HepG2 (cell line): ENCODE measurements around the gene PIGL. TPM values are rescaled to one million over a fixed set of nuclear protein-coding genes. Genes with fewer than 3 reads are reported as not detected.
A peak's percentile ranks its signal among the peaks of the same experiment; 100 is the strongest.

Source experiments
- AGO2 ChIP-seq: fragments of 200-400 bp; formaldehyde crosslinking; optimal IDR thresholded peaks from 2 replicates; pipeline ENCODE3; 2017; ENCODE audit warnings: mild to moderate bottlenecking, low read depth, low read length, moderate library complexity
- BHLHE40 ChIP-seq: IDR thresholded peaks from 2 replicates; pipeline ENCODE4 v1.6.1; 2011; ENCODE audit warnings: low read length, improper control_type of control experiment
- KAT8 ChIP-seq: IDR thresholded peaks from 2 replicates; pipeline ENCODE4 v1.6.1; 2016; ENCODE audit warnings: missing genetic modification reagents, missing compliant biosample characterization
- MXD1 ChIP-seq: sonication (generic); formaldehyde crosslinking; IDR thresholded peaks from 2 replicates; pipeline ENCODE4 v1.4.0; 2020; ENCODE audit warnings: mild to moderate bottlenecking, missing genetic modification reagents
- PITX1 ChIP-seq: sonication (generic); formaldehyde crosslinking; IDR thresholded peaks from 2 replicates; pipeline ENCODE4 v1.5.1; 2020; ENCODE audit warnings: mild to moderate bottlenecking, missing genetic modification reagents
- SYNCRIP ChIP-seq: fragments of 200-400 bp; formaldehyde crosslinking; IDR thresholded peaks from 2 replicates; pipeline ENCODE4 v1.6.1; 2018; ENCODE audit warnings: mild to moderate bottlenecking, low read depth, low read length; ENCODE audit not compliant: insufficient read depth
- TARDBP ChIP-seq: sonication (generic); formaldehyde crosslinking; IDR thresholded peaks from 2 replicates; pipeline ENCODE4 v1.8.0; 2022; ENCODE audit warnings: mild to moderate bottlenecking, missing genetic modification reagents
- UBTF ChIP-seq: sonication (generic); formaldehyde crosslinking; IDR thresholded peaks from 2 replicates; pipeline ENCODE4 v1.4.0; 2020; ENCODE audit warnings: mild to moderate bottlenecking, missing genetic modification reagents
- ZNF550 ChIP-seq: sonication (generic); formaldehyde crosslinking; IDR thresholded peaks from 2 replicates; pipeline ENCODE4 v1.4.0; 2020; ENCODE audit warnings: mild to moderate bottlenecking, missing genetic modification reagents, borderline replicate concordance
- ZNF567 ChIP-seq: sonication (generic); formaldehyde crosslinking; IDR thresholded peaks from 2 replicates; pipeline ENCODE4 v1.8.1; 2023; ENCODE audit warnings: mild to moderate bottlenecking, missing genetic modification reagents, borderline replicate concordance
- polyA plus RNA-seq, 8 experiments: library from polyadenylated mRNA; depleted of rRNA in 3 of 8; stranded (reverse) in 7 of 8; unstranded in 1 of 8; fragments of >200 nt; fragmentation: Illumina TruSeq in 4 of 8; extraction: Trizol in 4 of 8; gene quantifications; 2 replicates each; pipeline versions ENCODE4 v1.2.1 to v1.2.3, GENCODE V29; 2011 to 2016; ENCODE audit warnings: low read depth in 4 of 8, missing spikeins in 1 of 8, mixed read lengths in 1 of 8; ENCODE audit not compliant: insufficient read depth in 1 of 8
- total RNA-seq, 5 experiments: library from RNA; depleted of rRNA; stranded (reverse); fragments of >200 nt; fragmentation: Illumina TruSeq; extraction: Trizol; gene quantifications; 2 replicates each; pipeline ENCODE4 v1.2.3, GENCODE V29; 2016; ENCODE audit warnings: low read depth in 1 of 5
- TF ChIP-seq, protein P1 (sequence below): sonication (generic); formaldehyde crosslinking; IDR thresholded peaks from 2 replicates; pipeline ENCODE4 v1.4.0; 2020; ENCODE audit warnings: low read depth, missing genetic modification reagents
- TF ChIP-seq, protein P2 (sequence below): sonication (generic); formaldehyde crosslinking; IDR thresholded peaks from 2 replicates; pipeline ENCODE4 v1.4.0; 2020; ENCODE audit warnings: missing genetic modification reagents
- TF ChIP-seq, protein P3 (sequence below): IDR thresholded peaks from 2 replicates; pipeline ENCODE4 v1.6.1; 2016; ENCODE audit warnings: missing genetic modification reagents, missing compliant biosample characterization
- TF ChIP-seq, protein P4 (sequence below): IDR thresholded peaks from 2 replicates; pipeline ENCODE4 v1.6.1; 2016; ENCODE audit warnings: missing compliant biosample characterization, missing genetic modification reagents, borderline replicate concordance
- TF ChIP-seq, protein P5 (sequence below): sonication (generic); formaldehyde crosslinking; IDR thresholded peaks from 2 replicates; pipeline ENCODE4 v1.9.0; 2022; ENCODE audit warnings: missing genetic modification reagents, mild to moderate bottlenecking, borderline replicate concordance

The PIGL gene
- total and polyA plus RNA-seq, 2 of the 13 experiments (the other 11 are each of a cell fraction or from before 2014, with no cell fraction given): 28.5 to 63.8 TPM

DNA sequence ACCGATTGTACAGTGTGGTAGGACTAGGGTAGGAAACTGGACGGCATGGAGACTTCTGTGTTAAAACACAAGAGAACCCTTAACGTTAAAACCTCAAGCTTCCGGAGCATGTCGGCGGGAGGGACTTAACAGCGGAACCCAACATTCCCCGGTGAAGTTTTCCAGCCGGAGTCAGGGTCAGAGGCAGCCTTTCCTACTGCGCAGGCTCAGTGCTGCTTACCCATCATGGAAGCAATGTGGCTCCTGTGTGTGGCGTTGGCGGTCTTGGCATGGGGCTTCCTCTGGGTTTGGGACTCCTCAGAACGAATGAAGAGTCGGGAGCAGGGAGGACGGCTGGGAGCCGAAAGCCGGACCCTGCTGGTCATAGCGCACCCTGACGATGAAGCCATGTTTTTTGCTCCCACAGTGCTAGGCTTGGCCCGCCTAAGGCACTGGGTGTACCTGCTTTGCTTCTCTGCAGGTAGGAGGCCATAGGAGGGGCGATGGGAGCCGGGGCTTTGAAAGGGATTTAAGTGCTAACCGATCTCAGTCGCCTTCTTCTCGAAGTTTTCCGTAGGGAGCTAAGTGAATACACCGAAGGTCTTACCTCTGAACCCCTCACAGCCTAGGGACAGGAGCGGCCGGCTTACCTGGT is at the start of gene PIGL (continued):
- TF ChIP-seq TARDBP (CRISPR knock-in tag): peak; percentile 75
- 0 out of 2 replicates have a peak, but pooled peaks have one; percentile 43 for TF ChIP-seq MXD1 (CRISPR knock-in tag)
- no peak for TF ChIP-seq SYNCRIP
- TF ChIP-seq, protein P1, sequence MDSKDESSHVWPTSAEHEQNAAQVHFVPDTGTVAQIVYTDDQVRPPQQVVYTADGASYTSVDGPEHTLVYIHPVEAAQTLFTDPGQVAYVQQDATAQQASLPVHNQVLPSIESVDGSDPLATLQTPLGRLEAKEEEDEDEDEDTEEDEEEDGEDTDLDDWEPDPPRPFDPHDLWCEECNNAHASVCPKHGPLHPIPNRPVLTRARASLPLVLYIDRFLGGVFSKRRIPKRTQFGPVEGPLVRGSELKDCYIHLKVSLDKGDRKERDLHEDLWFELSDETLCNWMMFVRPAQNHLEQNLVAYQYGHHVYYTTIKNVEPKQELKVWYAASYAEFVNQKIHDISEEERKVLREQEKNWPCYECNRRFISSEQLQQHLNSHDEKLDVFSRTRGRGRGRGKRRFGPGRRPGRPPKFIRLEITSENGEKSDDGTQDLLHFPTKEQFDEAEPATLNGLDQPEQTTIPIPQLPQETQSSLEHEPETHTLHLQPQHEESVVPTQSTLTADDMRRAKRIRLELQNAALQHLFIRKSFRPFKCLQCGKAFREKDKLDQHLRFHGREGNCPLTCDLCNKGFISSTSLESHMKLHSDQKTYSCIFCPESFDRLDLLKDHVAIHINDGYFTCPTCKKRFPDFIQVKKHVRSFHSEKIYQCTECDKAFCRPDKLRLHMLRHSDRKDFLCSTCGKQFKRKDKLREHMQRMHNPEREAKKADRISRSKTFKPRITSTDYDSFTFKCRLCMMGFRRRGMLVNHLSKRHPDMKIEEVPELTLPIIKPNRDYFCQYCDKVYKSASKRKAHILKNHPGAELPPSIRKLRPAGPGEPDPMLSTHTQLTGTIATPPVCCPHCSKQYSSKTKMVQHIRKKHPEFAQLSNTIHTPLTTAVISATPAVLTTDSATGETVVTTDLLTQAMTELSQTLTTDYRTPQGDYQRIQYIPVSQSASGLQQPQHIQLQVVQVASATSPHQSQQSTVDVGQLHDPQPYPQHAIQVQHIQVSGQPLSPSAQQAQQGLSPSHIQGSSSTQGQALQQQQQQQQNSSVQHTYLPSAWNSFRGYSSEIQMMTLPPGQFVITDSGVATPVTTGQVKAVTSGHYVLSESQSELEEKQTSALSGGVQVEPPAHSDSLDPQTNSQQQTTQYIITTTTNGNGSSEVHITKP (CRISPR knock-in tag): peak; percentile 75; the same call in 1 of the 2 replicates
- peak; percentile 42 for TF ChIP-seq AGO2
- TF ChIP-seq, protein P2, sequence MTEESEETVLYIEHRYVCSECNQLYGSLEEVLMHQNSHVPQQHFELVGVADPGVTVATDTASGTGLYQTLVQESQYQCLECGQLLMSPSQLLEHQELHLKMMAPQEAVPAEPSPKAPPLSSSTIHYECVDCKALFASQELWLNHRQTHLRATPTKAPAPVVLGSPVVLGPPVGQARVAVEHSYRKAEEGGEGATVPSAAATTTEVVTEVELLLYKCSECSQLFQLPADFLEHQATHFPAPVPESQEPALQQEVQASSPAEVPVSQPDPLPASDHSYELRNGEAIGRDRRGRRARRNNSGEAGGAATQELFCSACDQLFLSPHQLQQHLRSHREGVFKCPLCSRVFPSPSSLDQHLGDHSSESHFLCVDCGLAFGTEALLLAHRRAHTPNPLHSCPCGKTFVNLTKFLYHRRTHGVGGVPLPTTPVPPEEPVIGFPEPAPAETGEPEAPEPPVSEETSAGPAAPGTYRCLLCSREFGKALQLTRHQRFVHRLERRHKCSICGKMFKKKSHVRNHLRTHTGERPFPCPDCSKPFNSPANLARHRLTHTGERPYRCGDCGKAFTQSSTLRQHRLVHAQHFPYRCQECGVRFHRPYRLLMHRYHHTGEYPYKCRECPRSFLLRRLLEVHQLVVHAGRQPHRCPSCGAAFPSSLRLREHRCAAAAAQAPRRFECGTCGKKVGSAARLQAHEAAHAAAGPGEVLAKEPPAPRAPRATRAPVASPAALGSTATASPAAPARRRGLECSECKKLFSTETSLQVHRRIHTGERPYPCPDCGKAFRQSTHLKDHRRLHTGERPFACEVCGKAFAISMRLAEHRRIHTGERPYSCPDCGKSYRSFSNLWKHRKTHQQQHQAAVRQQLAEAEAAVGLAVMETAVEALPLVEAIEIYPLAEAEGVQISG: peak; percentile 94
- TF ChIP-seq, protein P3, sequence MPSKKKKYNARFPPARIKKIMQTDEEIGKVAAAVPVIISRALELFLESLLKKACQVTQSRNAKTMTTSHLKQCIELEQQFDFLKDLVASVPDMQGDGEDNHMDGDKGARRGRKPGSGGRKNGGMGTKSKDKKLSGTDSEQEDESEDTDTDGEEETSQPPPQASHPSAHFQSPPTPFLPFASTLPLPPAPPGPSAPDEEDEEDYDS: peak; percentile 93
- no peak; the same call in 1 of the 2 replicates for TF ChIP-seq ZNF567 (CRISPR knock-in tag)
- TF ChIP-seq PITX1: peak; percentile 97
- TF ChIP-seq UBTF: peak; percentile 92
- TF ChIP-seq ZNF550 (CRISPR knock-in tag): 0 out of 2 replicates have a peak, but pooled peaks have one; percentile 78
- TF ChIP-seq, protein P4, sequence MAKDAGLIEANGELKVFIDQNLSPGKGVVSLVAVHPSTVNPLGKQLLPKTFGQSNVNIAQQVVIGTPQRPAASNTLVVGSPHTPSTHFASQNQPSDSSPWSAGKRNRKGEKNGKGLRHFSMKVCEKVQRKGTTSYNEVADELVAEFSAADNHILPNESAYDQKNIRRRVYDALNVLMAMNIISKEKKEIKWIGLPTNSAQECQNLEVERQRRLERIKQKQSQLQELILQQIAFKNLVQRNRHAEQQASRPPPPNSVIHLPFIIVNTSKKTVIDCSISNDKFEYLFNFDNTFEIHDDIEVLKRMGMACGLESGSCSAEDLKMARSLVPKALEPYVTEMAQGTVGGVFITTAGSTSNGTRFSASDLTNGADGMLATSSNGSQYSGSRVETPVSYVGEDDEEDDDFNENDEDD (CRISPR knock-in tag): peak; percentile 61; the same call in 1 of the 2 replicates
- peak; percentile 19; the same call in 1 of the 2 replicates for TF ChIP-seq BHLHE40
- TF ChIP-seq KAT8 (CRISPR knock-in tag): peak; percentile 96
- TF ChIP-seq, protein P5, sequence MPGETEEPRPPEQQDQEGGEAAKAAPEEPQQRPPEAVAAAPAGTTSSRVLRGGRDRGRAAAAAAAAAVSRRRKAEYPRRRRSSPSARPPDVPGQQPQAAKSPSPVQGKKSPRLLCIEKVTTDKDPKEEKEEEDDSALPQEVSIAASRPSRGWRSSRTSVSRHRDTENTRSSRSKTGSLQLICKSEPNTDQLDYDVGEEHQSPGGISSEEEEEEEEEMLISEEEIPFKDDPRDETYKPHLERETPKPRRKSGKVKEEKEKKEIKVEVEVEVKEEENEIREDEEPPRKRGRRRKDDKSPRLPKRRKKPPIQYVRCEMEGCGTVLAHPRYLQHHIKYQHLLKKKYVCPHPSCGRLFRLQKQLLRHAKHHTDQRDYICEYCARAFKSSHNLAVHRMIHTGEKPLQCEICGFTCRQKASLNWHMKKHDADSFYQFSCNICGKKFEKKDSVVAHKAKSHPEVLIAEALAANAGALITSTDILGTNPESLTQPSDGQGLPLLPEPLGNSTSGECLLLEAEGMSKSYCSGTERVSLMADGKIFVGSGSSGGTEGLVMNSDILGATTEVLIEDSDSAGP (CRISPR knock-in tag): peak; percentile 60
